SIG-M5 treated with dmso at 0.1 percent for 504 hours (cell line): ENCODE measurements around the gene NDST3.

Experiments used
- DNase-seq: peaks from one replicate; lab custom pipeline; 2025; ENCODE audit not compliant: unreplicated experiment; lab: John Stamatoyannopoulos, UW

Gene NDST3

GRCh38 chr4:118034053-118034785 is at the start of gene NDST3:
Gene NDST3 (plus strand): TSS chr4:118034486. CDS start chr4:118053911, 19,425 bp downstream.
- peak; percentile 78 for DNase-seq

GRCh38 chr4:117986321-117986720 is 48.0 kb upstream of the NDST3 start:
- DNase-seq, result no peak

GRCh38 chr4:117987464-117987863 is 46.8 kb upstream of the NDST3 start:
- DNase-seq, result peak; percentile 78

- DNase-seq, result no peak
Observed at GRCh38 chr4:117996891-117997290, 37.4 kb upstream of the NDST3 start.

GRCh38 chr4:118004088-118004487 is 30.2 kb upstream of the NDST3 start:
- DNase-seq, result no peak

GRCh38 chr4:118005883-118006282 is 28.4 kb upstream of the NDST3 start:
- DNase-seq, result no peak

GRCh38 chr4:118012142-118012541 is 22.1 kb upstream of the NDST3 start:
- no peak for DNase-seq

- no peak for DNase-seq
Observed at GRCh38 chr4:118014831-118015230, 19.5 kb upstream of the NDST3 start.

- no peak for DNase-seq
Observed at GRCh38 chr4:118018381-118019145, 15.7 kb upstream of the NDST3 start.

- DNase-seq, result no peak
Observed at GRCh38 chr4:118026806-118027205, 7.5 kb upstream of the NDST3 start.

GRCh38 chr4:118029224-118029623 is 5.1 kb upstream of the NDST3 start:
- DNase-seq, result no peak

GRCh38 chr4:118032691-118033090 is 1.6 kb upstream of the NDST3 start:
- no peak for DNase-seq

GRCh38 chr4:118033148-118034052 is 886 bp upstream of the NDST3 start:
- DNase-seq, result peak; percentile 40

- no peak for DNase-seq
Observed at GRCh38 chr4:118035309-118035708, 1.0 kb downstream of the NDST3 start.

- DNase-seq, result no peak
Observed at GRCh38 chr4:118036336-118036735, 2.0 kb downstream of the NDST3 start.

- DNase-seq, result no peak
Observed at GRCh38 chr4:118037955-118038354, 3.7 kb downstream of the NDST3 start.

- no peak for DNase-seq
Observed at GRCh38 chr4:118046323-118046722, 12.0 kb downstream of the NDST3 start.

GRCh38 chr4:118047043-118047442 is 12.8 kb downstream of the NDST3 start:
- no peak for DNase-seq

- DNase-seq, result no peak
Observed at GRCh38 chr4:118058955-118059354, 24.7 kb downstream of the NDST3 start.

- DNase-seq, result no peak
Observed at GRCh38 chr4:118059397-118059796, 25.1 kb downstream of the NDST3 start.
